SH-SY5Y (cell line): ENCODE measurements around the gene RPL29.

Experiments used
- GATA2 ChIP-seq: IDR thresholded peaks from 2 replicates; pipeline ENCODE4 v1.6.1; 2011; ENCODE audit warnings: mild to moderate bottlenecking, low read depth, low read length
- GATA3 ChIP-seq: IDR thresholded peaks from 2 replicates; pipeline ENCODE4 v1.6.1; 2011; ENCODE audit warnings: low read depth, mild to moderate bottlenecking, low read length, moderate library complexity

DNA sequence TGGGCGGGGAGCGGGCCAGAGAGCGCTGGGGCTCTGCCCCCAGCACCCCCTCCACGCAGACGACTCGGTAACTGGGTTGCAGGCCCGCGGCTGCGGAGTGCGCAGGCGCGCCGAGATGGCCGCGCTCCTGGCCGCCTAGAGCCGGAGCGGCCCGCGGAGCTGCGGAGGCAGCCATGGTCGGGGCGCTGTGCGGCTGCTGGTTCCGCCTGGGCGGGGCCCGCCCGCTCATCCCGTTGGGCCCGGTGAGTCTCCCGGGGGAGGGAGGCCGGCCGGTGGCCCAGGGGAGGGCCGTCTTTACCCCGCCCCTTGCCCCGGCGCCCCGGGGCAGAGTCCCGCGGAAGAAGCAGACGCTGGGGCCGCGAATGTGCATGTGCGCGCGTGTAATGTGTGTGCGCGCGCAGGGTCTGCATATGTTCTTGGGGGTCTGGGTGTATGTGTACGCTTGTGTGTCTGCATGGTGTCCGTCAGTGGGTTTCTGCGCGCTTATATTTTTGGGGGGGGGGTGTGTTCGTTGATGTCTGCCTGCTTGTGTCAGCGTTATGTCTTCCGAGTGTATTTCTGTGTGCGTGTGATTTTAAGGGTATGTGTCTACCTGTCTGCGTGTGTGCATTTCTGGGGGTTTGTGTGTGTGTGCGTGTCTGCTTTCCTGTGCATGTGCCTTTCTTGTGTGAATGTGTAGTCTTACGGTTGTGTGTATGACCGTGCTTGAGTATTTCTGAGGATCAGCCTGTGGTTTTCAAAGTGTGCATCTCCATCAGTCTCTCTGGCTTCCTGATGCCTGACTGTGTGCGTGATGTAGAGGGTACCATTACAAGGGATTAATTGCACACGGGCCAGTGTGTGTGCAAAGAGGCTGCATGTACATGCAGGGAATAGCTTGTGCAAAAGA is 20.5 kb downstream of the RPL29 start, which contains the start of gene ABHD14A:
- no peak for TF ChIP-seq GATA2
- no peak for TF ChIP-seq GATA3
